Epithelial cell of esophagus (primary cell): ENCODE results near the gene ATF7IP.

ENCODE experiments used
- DNase-seq: peaks from one replicate; pipeline ENCODE4 v3.0.0; 2010; ENCODE audit warnings: low read depth
- H3K4me3 ChIP-seq: 2 replicates; pipeline ENCODE4 v1.5.1; 2011; ENCODE audit warnings: mild to moderate bottlenecking, low read length, control low read depth
- CTCF ChIP-seq: IDR thresholded peaks from 2 replicates; pipeline ENCODE4 v1.5.1; 2011; ENCODE audit warnings: low read depth, mild to moderate bottlenecking, low read length, control low read depth, inconsistent platforms; ENCODE audit not compliant: insufficient read depth; ENCODE audit errors: missing control alignments

Gene ATF7IP

DNA sequence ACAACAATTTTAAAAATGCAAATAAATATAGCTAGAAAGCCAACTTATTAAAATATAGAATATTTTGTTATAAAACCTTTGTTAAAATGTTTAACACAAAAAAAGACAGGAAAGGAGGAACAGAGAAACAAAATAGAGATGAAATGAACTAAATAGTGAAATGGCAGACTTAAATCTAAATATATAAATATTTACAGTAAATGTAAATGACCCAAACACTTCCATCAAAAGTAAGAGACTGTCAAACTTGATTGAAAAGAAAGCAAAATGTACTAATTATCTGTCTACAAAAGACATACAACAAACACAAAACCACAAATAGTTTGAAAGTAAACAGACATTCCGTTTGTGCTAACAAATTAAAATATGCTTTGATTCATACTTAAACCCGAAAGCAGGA lies 160.5 kb downstream of the ATF7IP start:
- no peak overlapping the region for H3K4me3 ChIP-seq
- DNase-seq: no peak
- TF ChIP-seq CTCF: no peak

DNA sequence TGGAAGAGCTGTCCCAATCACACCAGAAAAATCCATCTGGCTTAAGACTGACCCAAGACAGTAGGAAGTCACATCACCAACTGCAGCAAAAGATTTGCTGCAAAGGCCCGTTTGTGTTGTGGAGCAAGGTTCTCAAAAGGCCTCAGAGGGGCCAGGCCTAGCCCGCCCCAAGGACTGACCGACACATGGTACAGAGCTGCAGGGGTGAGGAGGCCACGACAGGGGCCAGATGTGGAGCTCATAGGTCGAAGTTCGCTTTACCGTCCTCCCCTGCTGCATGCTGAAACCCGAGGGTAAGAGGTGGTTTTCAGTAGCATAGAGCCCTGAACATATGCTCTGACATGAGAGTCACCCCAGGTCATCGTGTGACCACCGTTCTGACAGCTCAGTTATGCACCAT lies 166.7 kb downstream of the ATF7IP start:
- H3K4me3 ChIP-seq: no peak overlapping the region
- no peak for DNase-seq
- TF ChIP-seq CTCF: no peak

DNA sequence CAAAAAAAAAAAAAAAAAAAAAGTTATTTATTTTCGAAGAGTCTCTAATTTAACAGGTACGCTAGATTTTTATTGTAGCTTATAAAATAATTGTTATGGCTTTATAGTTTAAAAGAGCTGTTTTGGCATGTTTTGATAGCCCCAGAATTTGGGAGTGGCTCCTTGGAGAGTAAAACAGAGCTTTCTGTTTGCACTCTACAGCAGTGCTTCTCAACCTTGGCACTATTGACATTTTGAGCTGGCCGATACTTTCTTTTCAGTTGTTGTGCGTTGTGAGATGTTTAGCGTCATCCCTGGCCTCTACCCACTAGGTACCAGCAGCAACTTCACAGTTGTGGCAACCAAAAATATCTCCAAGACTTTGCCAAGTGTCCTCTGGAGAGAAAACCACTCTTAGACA lies 171.6 kb downstream of the ATF7IP start:
- H3K4me3 ChIP-seq: no peak overlapping the region
- DNase-seq: no peak
- no peak for TF ChIP-seq CTCF

- no peak for TF ChIP-seq CTCF
Observed at GRCh38 chr12:14540801-14541462, 175.4 kb downstream of the ATF7IP start.

DNA sequence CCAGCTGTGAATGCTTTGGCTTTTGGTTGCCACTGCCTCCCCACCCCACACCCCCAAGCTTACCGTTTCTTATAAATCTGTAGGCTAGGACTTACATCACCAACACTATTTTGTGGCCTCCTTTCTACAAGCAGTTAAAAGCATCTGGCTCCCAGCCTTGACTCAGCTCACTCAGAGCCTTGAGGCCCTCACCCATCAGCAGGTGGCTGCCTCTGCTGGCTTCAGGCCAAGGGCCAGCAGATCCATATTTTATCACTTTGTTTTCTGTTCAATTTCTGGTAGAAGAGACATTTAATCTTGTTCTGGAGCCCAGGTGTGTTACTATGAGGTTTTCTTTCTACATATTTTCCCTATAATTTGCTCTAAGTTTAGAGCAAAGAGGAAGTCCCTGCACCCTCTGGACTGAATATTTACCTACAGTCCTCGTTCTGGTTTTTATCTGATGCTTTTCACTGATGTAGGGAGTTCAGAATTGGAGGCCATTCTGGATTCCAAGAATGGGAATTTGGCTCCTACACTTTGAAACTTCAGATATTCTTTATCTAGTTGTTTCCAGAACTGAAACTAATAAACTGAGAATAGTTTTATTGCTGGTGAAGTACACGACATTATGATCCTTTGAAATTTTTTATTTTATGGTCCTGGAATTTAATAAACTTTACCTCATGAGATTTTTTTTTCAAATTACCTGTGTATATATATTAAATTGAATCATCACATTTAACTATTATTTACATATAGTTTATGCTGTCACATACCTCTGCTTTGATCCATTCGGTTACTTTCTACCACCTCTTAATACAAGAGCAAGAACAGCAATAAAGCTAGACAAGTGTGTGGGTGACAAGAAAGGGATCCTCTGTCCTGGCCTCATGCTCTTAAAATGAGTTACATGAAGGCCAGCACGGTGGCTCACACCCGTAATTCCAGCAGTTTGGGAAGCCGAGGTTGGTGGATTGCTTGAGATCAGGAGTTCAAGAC lies 180.0 kb downstream of the ATF7IP start:
- no peak for DNase-seq
- H3K4me3 ChIP-seq: no peak overlapping the region
- TF ChIP-seq CTCF: no peak

More at GRCh38 chr12:14540801-14541462, 175.4 kb downstream of the ATF7IP start:
- H3K4me3 ChIP-seq: no peak overlapping the region
- peak; percentile 27 for DNase-seq

DNA sequence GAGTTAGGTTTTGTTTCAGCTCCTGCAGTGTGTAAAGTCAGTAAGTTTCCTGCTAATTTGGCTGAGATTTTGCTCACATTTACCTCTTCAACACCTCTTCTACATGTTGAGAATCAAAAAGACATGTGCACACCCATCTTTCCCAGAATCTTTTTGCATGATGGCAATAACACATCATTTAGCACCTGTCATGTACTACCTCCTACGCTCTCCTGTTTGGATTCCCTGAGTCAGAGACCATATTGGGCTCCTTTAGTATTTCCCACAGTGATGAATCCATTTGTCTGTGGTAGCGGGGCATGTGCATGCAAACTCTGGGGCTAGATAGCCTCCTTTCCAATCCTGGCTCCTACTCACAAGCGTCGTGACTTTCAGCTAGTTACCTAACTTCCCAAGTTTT lies 182.1 kb downstream of the ATF7IP start:
- DNase-seq: no peak
- no peak overlapping the region for H3K4me3 ChIP-seq
- no peak for TF ChIP-seq CTCF
